RWPE1 (cell line): Measurements from ENCODE around the gene UCMA.
"Not testable (repeated sequence)": the region's sequence is repeated elsewhere in the genome, so short reads cannot be mapped to it uniquely, and the experiment has no call there.

Source experiments
- CTCF ChIA-PET: fragments of 350-600 bp; sonication (Branson Sonifier 250); formaldehyde crosslinking; extraction: SDS; loops from one replicate; lab custom pipeline; 2021; lab: Yijun Ruan, JAX
- POLR2A ChIA-PET: fragments of 400-600 bp; formaldehyde crosslinking; extraction: SDS; loops from one replicate; lab custom pipeline; 2020; ENCODE audit warnings: antibody characterized with exemption; ENCODE audit not compliant: low non-redundant PET; lab: Yijun Ruan, JAX
- DNase-seq: peaks from one replicate; pipeline ENCODE4 v3.0.0; 2012; ENCODE audit warnings: low spot score
- H3K27ac ChIP-seq: fragments of 450-650 bp; 2 replicates; pipeline ENCODE4 v1.5.1; 2017
- TF ChIP-seq, protein P1 (sequence below): fragments of 450-650 bp; conservative IDR thresholded peaks from 2 replicates; pipeline ENCODE4 v1.5.1; 2017; ENCODE audit warnings: low read depth, mild to moderate bottlenecking

The UCMA gene

GRCh38 chr10:13236638-13237037, 2.5 kb upstream of the UCMA start:
- no peak overlapping the region for H3K27ac ChIP-seq
- TF ChIP-seq, protein P1, sequence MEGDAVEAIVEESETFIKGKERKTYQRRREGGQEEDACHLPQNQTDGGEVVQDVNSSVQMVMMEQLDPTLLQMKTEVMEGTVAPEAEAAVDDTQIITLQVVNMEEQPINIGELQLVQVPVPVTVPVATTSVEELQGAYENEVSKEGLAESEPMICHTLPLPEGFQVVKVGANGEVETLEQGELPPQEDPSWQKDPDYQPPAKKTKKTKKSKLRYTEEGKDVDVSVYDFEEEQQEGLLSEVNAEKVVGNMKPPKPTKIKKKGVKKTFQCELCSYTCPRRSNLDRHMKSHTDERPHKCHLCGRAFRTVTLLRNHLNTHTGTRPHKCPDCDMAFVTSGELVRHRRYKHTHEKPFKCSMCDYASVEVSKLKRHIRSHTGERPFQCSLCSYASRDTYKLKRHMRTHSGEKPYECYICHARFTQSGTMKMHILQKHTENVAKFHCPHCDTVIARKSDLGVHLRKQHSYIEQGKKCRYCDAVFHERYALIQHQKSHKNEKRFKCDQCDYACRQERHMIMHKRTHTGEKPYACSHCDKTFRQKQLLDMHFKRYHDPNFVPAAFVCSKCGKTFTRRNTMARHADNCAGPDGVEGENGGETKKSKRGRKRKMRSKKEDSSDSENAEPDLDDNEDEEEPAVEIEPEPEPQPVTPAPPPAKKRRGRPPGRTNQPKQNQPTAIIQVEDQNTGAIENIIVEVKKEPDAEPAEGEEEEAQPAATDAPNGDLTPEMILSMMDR = no peak

GRCh38 chr10:13234736-13235135, 562 bp upstream of the UCMA start:
- DNase-seq = not testable (repeated sequence)
- CTCF ChIA-PET = interaction anchor here (0.7 kb wide), 1 partner anchor 977 kb away, joined by 6 read pairs; no protein-coding TSS in a partner anchor

More at GRCh38 chr10:13236638-13237037, 2.5 kb upstream of the UCMA start:
- CTCF ChIA-PET = no interaction called here
- no peak for DNase-seq
- POLR2A ChIA-PET = no interaction called here

GRCh38 chr10:13233358-13233757, 816 bp downstream of the UCMA start:
- TF ChIP-seq, protein P1 = no peak
- no peak for DNase-seq
- POLR2A ChIA-PET = no interaction called here
- CTCF ChIA-PET = no interaction called here
- H3K27ac ChIP-seq = no peak overlapping the region

More at GRCh38 chr10:13234736-13235135, 562 bp upstream of the UCMA start:
- POLR2A ChIA-PET, H3K27ac ChIP-seq: not testable (repeated sequence)

- TF ChIP-seq, protein P1 = no peak
- CTCF ChIA-PET = interaction anchor here (0.6 kb wide), 1 partner anchor 982 kb away, joined by 3 read pairs; no protein-coding TSS in a partner anchor
- POLR2A ChIA-PET = interaction anchor here (0.6 kb wide), 1 partner anchor 20 kb away, joined by 3 read pairs; no protein-coding TSS in a partner anchor
- no peak for DNase-seq
- no peak overlapping the region for H3K27ac ChIP-seq
Measured at GRCh38 chr10:13231808-13232207, 2.4 kb downstream of the UCMA start.

DNA sequence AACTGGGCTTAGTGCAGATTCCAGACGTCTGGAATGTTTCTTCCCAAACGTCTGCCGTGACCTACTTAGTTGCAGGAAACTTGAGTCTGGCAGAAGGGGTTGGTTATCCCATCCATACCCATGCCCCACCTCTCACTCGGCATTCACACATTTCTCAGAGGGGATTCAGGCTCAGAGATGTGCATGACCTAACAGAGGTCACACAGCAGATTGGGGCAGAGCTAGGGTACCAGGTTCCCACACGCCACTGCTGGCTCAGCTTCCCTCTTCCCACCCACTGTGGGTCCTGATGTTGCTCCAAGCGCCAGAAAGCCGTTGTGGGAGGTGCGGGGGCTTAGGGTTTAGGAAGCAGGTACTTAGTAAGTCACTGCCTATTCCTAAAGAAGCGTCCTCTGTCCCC, 3.0 kb downstream of the UCMA start:
- no peak overlapping the region for H3K27ac ChIP-seq
- ChIA-PET POLR2A (interaction anchor here (0.6 kb wide), 1 partner anchor 21 kb away, joined by 3 read pairs; no protein-coding TSS in a partner anchor), CTCF (no interaction called here)
- TF ChIP-seq, protein P1 = no peak
- DNase-seq = no peak

- TF ChIP-seq, protein P1 = no peak
- no peak for DNase-seq
- POLR2A ChIA-PET = no interaction called here
- H3K27ac ChIP-seq = no peak overlapping the region
- CTCF ChIA-PET = no interaction called here
Measured at GRCh38 chr10:13227031-13227430, 7.1 kb downstream of the UCMA start.

DNA sequence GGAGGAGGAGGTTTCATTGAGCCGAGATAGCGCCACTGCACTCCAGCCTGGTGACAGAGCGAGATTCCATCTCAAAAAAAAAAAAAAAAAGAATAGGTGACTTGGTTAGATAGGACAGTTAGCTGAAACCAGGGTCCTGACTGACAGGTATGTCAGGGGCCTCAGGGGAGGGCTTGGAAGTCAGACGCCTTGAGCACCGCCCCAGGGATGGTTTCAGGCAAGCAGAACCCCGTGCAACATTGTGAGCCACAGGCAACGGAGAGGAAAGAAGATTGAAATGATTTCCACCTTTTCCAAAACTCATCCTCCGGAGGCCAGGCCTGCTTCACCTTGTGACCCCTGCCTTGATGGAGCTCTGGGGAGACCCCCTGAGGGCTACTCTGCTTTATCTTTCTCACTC, 8.6 kb downstream of the UCMA start:
- H3K27ac ChIP-seq = no peak overlapping the region
- ChIA-PET POLR2A (interaction anchor here (0.8 kb wide), 1 partner anchor 74 kb away, joined by 3 read pairs; the partner anchor contains the start of gene PHYH), CTCF (no interaction called here)
- TF ChIP-seq, protein P1 = no peak
- DNase-seq = no peak
